ENCODE measurements around the gene GRIN3B. TPM values are rescaled to one million over a fixed set of nuclear protein-coding genes. Genes with fewer than 3 reads are reported as not detected.
A peak's percentile ranks its signal among the peaks of the same experiment; 100 is the strongest.

The GRIN3B gene
- total RNA-seq, 6 donors from 2014 or later, result 0.06 to 18.9 (median 5.6) TPM

GRCh38 chr19:1026783-1027649, 26.8 kb downstream of the GRIN3B start:
- no peaks in the 10 kb centered on the region for H3K27me3 ChIP-seq
- TF ChIP-seq POLR2AphosphoS5 (IDR thresholded peaks at IDR 0.05) (no peak), POLR2A (IDR thresholded peaks at IDR 0.05) (no peak), EP300 (IDR thresholded peaks at IDR 0.05) (no peak), CTCF (IDR thresholded peaks at IDR 0.05) (no peak)
- peaks cover 42 to 62% (median 49%) of the 10 kb centered on the region in 4 donors for H3K4me1 ChIP-seq
- H3K27ac ChIP-seq, result peak overlapping the region; percentile 95 to 99 (median 97)
- H3K36me3 ChIP-seq, result peaks cover 0 to 15% (median 4%) of the 10 kb centered on the region in 4 donors
- ATAC-seq (ENCODE audit: low FRiP score in 2 of 2) (peak; percentile 2 to 28), DNase-seq (peak in 1 of 2 donors; percentile 82)
- 2% methylated on average over 14 to 31 of the region's 36 CpGs for WGBS, 2 donors
- H3K4me3 ChIP-seq, result peak overlapping the region; percentile 74 to 91 (median 84)
- H3K9me3 ChIP-seq, result no peaks in the 10 kb centered on the region

- no peaks in the 10 kb centered on the region for H3K27me3 ChIP-seq
- H3K27ac ChIP-seq, result peak overlapping the region; percentile 95 to 99 (median 97)
- TF ChIP-seq CTCF (IDR thresholded peaks at IDR 0.05) (no peak), POLR2AphosphoS5 (IDR thresholded peaks at IDR 0.05) (no peak), POLR2A (IDR thresholded peaks at IDR 0.05) (no peak), EP300 (IDR thresholded peaks at IDR 0.05) (no peak)
- ATAC-seq (ENCODE audit: low FRiP score in 2 of 2) (peak; percentile 1 to 10), DNase-seq (peak in 1 of 2 donors; percentile 85)
- no peaks in the 10 kb centered on the region for H3K9me3 ChIP-seq
- H3K4me3 ChIP-seq, result peak overlapping the region; percentile 74 to 91 (median 84)
- peaks cover 4 to 22% (median 11%) of the 10 kb centered on the region in 4 donors for H3K36me3 ChIP-seq
- H3K4me1 ChIP-seq, result peaks cover 35 to 56% (median 44%) of the 10 kb centered on the region in 4 donors
- 0% methylated on average over 1 to 9 of the region's 16 CpGs for WGBS, 2 donors
Observed at GRCh38 chr19:1027650-1028061, 27.4 kb downstream of the GRIN3B start.

GRCh38 chr19:1028062-1028926, 28.1 kb downstream of the GRIN3B start:
- WGBS, 2 donors, result 0 to 6% methylated on average over 11 to 26 of the region's 58 CpGs
- H3K27me3 ChIP-seq, result no peaks in the 10 kb centered on the region
- H3K4me3 ChIP-seq, result peak overlapping the region; percentile 74 to 91 (median 84)
- peaks cover 30 to 54% (median 39%) of the 10 kb centered on the region in 4 donors for H3K4me1 ChIP-seq
- H3K36me3 ChIP-seq, result peaks cover 4 to 28% (median 17%) of the 10 kb centered on the region in 4 donors
- H3K9me3 ChIP-seq, result no peaks in the 10 kb centered on the region
- TF ChIP-seq POLR2AphosphoS5 (IDR thresholded peaks at IDR 0.05) (peak; percentile 29 to 77), CTCF (IDR thresholded peaks at IDR 0.05) (no peak), EP300 (IDR thresholded peaks at IDR 0.05) (peak in 1 of 4 donors; percentile 5), POLR2A (IDR thresholded peaks at IDR 0.05) (peak in 1 of 4 donors; percentile 66)
- peak overlapping the region; percentile 95 to 99 (median 97) for H3K27ac ChIP-seq
- DNase-seq, result peak; percentile 82 to 94
- ATAC-seq (ENCODE audit: low FRiP score in 2 of 2), result peak; percentile 57 to 83

DNA sequence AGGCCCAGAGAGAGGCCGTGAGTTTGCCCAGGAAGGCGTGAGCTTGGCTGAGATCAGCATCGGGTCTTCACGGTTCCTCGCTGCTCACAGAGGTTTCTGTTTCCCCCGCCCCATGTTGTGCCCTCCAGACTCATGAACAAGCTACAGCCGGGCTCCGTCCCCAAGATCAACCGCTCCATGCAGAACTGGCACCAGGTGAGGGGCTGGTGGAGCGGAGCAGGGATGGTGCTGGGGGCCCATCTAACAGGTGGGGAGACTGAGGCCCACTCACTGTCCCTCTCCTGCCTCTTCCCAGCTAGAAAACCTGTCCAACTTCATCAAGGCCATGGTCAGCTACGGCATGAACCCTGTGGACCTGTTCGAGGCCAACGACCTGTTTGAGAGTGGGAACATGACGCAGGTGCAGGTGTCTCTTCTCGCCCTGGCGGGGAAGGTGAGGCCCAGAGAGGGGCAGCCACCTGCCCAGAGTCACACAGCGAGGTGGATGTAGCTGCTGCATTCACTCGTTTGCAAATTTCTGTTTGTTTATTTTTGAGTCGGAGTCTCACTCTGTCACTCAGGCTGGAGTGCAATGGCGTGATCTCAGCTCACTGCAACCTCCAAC, 32.1 kb downstream of the GRIN3B start:
- Histone ChIP-seq H3K36me3 (peaks cover 11 to 52% (median 40%) of the 10 kb centered on the region in 4 donors), H3K9me3 (no peaks in the 10 kb centered on the region), H3K27me3 (no peaks in the 10 kb centered on the region), H3K4me3 (no peak overlapping the region), H3K4me1 (peaks cover 16 to 37% (median 30%) of the 10 kb centered on the region in 4 donors), H3K27ac (no peak overlapping the region)
- TF ChIP-seq POLR2AphosphoS5 (IDR thresholded peaks at IDR 0.05), result no peak
- TF ChIP-seq CTCF (IDR thresholded peaks at IDR 0.05), result no peak
- no peak for TF ChIP-seq POLR2A (IDR thresholded peaks at IDR 0.05)
- DNase-seq (no peak), ATAC-seq (ENCODE audit: low FRiP score in 2 of 2) (no peak)
- WGBS, 2 donors, result 89 to 91% methylated on average over 18 to 20 of the region's 20 CpGs
